Measurements from ENCODE around the gene TAF8.

DNA sequence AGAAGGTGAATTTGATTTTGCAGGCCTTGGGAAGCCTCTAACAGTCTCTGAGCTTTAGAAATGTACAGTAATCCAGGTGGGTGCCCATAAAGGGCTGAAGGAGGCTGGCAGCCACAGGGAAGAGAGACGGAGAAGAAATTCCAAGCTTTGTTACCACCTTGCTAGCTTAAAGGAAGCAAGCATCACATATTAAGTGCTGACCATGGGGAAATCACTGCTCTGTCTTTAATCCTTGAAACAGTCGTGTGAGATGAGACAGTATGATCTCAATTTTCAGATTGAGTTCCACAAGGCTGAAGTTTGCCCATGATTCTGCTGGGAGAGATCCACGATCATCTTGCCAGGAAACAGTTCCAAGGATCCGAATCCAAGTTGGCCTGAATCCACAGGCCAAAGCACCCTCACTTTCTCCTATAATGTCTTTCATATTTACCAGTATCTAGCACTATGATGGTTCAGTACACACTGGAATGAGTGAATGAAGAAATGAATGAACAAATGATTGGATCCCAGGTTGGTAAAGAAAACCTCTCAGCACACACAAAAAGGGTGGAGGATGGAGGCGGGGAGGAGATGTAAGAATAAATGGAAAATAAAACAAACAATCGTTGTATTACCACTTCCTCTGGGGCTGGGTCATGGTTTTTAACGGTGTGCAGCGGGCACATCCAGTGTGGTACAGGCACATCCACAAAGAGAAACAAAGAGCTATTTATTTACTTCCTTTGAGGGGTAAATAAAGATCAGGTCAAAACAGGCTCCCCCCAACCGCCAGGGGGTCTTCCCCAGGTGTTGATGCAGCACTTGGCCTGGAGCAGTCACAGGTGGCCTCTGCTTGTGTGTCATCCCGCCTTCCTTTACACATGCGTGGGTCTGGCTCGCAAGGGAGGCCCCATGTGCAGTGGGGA lies 28.2 kb upstream of the TAF8 start:
- TF ChIP-seq EZH2 (optimal IDR thresholded peaks at IDR 0.05; ENCODE audit: low read depth, low read length) (no peak), CTCF (IDR thresholded peaks at IDR 0.05; ENCODE audit: low read length) (no peak), EZH2phosphoT487 (IDR thresholded peaks at IDR 0.05; ENCODE audit: low read length) (no peak)

Data from MM.1S (cell line).